HG02943 (cell line): ENCODE data around the gene USF1.
"Not testable (repeated sequence)": the region's sequence is repeated elsewhere in the genome, so short reads cannot be mapped to it uniquely, and the experiment has no call there.

ENCODE experiments used
- ATAC-seq: cut with Tn5 transposase; IDR thresholded peaks from one replicate; pipeline ENCODE4 v1.9.1; 2021; ENCODE audit warnings: mild to moderate bottlenecking, low read depth, moderate library complexity; ENCODE audit not compliant: unreplicated experiment

USF1 gene

GRCh38 chr1:161021165-161021969 is 24.4 kb downstream of the USF1 start:
- peak; percentile 83 for ATAC-seq

DNA sequence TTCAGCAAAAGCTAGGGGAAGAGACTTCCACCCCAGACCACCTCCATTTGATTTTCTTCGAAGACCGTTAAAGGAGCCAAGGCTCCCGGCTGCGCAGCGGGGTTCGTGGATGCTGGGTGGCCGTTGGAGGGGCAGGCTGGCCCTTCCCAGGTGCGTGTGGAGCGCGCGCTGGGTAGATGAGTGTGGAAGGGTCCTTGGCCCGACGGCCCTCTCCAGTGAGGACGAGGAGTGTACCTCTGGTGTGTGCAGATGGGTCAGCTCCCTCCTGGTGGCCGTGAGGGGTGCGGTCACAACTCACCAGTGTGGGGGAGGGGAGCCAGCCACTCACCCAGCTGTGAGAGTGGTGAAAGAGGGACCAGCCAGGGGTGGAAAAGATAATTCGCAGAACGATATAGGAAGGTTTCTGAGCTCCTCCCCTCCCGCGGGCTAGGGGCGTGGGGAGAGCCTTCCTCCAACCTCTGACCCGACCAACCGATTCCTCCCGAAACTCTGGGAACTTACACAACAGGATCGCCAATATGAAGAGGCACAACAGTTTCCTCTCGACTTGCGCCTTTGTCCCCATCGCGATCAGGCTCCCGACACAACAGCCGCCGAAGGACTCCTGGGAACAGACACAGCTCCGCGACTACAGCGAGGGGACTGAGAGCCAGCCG is 25.1 kb downstream of the USF1 start, which contains the start of gene F11R:
F11R (minus strand) TSS at position 644 of the 656 bp plus-strand sequence; CDS start at position 565, 79 bp downstream.
- ATAC-seq, result peak; percentile 37

GRCh38 chr1:161019751-161020495 is 25.9 kb downstream of the USF1 start:
- no peak for ATAC-seq

DNA sequence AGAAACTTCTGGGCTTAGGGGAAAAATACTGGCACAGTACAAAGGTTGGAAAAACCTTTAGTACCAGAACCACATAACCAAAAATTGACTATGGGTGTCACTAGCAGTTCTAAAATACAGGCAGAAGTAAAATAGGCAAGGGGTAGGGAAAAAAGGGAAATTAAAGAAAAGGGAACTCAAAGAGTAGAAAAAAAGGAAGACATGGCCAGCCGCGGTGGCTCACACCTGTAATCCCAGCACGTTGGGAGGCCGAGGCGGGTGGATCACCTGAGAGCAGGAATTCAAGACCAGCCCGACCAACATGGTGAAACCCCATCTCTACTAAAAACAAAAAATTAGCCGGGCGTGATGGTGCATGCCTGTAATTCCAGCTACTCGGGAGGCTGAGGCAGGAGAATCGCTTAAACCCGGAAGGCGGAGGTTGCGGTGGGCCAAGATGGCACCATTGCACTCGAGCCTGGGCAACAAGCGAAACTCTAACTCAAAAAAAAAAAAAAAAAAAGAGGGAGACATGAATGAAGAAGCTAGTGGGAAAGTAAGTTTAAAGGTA is 26.6 kb downstream of the USF1 start:
- ATAC-seq, result not testable (repeated sequence)

- ATAC-seq, result no peak
Observed at GRCh38 chr1:161018631-161018930, 27.2 kb downstream of the USF1 start.

GRCh38 chr1:161017756-161018630 is 27.8 kb downstream of the USF1 start:
- no peak for ATAC-seq

GRCh38 chr1:161017181-161017580 is 28.6 kb downstream of the USF1 start:
- ATAC-seq, result not testable (repeated sequence)

DNA sequence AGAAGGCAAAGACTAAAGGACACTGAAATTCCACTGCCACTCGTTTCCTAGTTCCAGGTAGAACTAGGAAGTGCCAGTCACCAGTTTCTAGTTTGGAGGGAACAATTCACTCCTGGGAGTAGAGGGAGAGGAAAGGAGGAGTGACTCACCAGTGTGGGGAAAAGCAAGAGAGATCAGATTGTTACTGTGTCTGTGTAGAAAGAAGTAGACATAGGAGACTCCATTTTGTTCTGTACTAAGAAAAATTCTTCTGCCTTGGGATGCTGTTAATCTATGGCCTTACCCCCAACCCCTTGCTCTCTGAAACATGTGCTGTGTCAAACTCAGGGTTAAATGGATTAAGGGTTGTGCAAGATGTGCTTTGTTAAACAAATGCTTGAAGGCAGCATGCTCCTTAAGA is 29.1 kb downstream of the USF1 start:
- not testable (repeated sequence) for ATAC-seq

DNA sequence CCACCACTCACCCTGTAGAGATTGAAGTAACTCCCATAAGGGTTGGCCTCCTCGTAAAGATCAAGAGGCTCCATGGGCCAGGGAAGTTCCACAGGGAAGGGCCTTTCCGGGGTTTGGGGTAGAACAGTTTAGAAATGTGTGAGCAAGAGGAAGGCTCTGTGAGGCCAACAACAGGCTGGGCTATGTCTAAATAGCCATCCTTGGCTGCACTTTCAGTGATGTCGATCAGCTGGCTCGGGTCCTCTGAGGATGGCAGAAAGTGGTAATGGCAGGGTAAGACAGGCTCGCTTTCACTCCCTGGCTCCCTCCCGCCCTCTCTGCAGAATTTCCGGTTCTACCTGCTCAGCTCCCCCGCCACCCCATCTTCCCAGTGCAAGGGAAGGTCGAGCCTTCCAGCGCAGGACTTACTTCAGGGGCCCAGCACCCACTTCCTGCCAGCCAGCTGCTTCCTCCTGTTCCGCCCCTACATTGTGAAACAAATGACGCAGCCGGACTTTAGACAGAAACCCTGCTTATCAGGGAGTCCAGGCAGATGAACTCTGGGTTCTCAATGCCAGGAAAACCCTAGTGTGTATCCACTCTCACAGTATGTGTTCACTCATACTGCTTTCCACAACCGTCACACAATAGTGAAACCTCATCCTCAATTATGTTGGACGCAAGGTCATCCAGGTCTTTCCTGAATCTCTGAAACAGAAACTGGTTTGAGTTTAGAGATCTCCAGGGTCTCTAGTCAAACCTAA is 32.1 kb downstream of the USF1 start:
- ATAC-seq, result peak; percentile 68

- ATAC-seq, result no peak
Observed at GRCh38 chr1:161013131-161013487, 32.7 kb downstream of the USF1 start.

DNA sequence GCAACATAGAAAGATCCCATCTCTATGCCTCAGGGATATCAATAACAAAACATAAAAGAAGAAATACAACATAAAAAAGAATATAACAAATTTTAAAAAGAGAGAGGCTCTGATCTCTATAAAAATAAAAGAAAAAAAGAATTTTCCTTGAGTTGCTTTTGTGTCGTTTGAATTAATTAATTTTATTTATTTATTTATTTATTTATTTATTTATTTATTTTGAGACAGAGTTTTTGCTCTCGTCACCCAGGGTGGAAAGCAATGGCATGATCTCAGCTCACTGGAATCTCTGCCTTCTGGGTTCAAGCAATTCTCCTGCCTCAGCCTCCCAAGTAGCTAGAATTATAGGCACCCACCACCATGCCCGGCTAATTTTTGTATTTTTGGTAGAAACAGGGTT is 33.4 kb downstream of the USF1 start:
- ATAC-seq, result no peak

DNA sequence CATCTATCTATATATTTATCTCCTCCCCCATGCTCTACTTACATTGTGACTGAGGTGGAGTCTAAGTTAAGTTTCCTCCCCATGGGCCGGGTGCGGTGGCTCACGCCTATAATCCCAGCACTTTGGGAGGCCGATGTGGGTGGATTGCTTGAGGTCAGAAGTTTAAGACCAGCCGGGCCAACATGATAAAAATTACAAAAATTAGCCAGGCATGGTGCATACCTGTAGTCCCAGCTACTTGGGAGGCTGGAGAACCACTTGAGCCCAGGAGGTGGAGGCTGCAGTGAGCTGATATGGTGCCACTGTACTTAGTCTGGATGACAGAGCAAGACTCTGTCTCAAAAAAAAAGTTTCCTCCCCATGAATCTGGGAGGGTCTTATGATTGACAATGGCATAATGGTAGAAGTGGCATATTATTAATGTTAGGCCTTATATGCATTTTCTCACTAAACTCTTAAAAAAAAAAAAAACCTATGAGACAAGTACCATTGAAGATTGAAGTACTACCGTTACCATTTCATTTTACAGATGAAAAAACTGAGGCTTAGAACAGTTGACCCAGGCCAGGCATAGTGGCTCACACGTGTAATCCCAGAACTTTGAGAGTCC is 36.1 kb downstream of the USF1 start:
- ATAC-seq, result no peak

DNA sequence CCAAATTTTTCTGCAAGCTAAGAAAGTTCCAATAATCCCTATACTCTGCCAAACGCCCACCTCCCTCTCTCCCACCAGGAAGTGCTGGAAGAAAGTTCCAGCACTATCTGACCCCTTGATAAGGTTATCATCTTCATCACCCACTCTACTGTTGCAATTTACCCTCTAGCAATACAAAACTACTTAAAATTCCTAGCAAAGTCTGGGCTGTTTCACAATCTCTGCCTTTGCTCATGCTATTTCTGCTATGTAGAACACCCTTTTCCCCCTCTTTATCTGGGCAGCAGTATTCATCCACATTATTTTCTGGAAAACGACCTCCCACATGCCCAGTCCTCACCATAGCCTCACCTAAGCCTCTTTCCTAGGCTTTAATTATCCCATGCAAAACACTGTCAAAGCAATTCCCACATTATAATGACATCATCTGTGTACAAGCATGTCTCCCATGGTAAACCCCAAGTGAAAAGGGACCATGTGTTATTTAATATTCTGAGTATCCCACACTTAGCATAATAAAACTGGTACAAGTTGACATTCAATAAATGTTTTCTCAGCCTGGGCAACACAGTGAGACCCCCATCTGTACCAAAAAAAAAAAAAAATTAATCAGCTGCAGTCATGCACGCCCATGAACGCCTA is 36.8 kb downstream of the USF1 start:
- ATAC-seq, result no peak

DNA sequence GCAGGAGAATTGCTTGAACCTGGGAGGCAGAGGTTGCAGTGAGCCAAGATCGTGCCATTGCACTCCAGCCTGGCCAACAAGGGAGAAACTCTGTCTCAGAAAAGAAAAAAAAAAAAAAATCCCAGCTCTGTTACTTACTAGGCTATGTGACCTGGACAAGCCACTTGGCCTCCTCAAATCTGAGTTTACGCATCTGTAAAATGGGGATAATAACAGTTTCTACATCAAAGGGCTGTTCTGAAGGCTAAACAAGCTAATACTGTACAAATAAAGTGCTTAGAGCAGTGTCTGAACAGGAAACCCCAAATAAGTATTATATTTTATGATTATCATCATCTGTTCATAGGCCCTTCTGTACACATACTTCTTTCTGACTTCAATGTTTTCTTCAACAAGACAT is 38.4 kb downstream of the USF1 start:
- no peak for ATAC-seq

- ATAC-seq, result no peak
Observed at GRCh38 chr1:161006563-161006962, 39.2 kb downstream of the USF1 start.

- ATAC-seq, result no peak
Observed at GRCh38 chr1:161001525-161001924, 44.3 kb downstream of the USF1 start.

- no peak for ATAC-seq
Observed at GRCh38 chr1:161000736-161001480, 44.9 kb downstream of the USF1 start.

GRCh38 chr1:160999376-160999775 is 46.4 kb downstream of the USF1 start:
- ATAC-seq, result no peak
